Testis (tissue), 2 donors: ENCODE results near the gene NDUFV3.
"Not testable (repeated sequence)": the region's sequence is repeated elsewhere in the genome, so short reads cannot be mapped to it uniquely, and the experiment has no call there.

ENCODE experiments used
- CTCF ChIP-seq, 3 experiments: fragments of 450-650 bp in 2 of 3; fragments of 200-600 bp in 1 of 3; sonication (generic) in 1 of 3; IDR thresholded peaks; one replicate each; pipeline ENCODE4 v1.5.1; 2016 to 2019; ENCODE audit warnings: antibody characterized with exemption in 3 of 3, mild to moderate bottlenecking in 2 of 3, moderate library complexity in 1 of 3
- POLR2A ChIP-seq: fragments of 450-650 bp; IDR thresholded peaks from one replicate; pipeline ENCODE4 v1.6.1; 2017; ENCODE audit warnings: antibody characterized with exemption, mild to moderate bottlenecking, moderate library complexity

- TF ChIP-seq CTCF (IDR thresholded peaks at IDR 0.05); POLR2A: not testable (repeated sequence)
Measured at GRCh38 chr21:42933137-42933970, 40.2 kb downstream of the NDUFV3 start.
